GM18505 (cell line): ENCODE data around the gene PPP2R3B.

Source experiments
- ATAC-seq: cut with Tn5 transposase; IDR thresholded peaks from one replicate; pipeline ENCODE4 v1.9.1; 2021; ENCODE audit not compliant: unreplicated experiment
- POLR2A ChIP-seq: IDR thresholded peaks from 4 replicates; pipeline ENCODE4 v1.6.1; 2011; ENCODE audit warnings: borderline replicate concordance; ENCODE audit not compliant: insufficient read depth, insufficient read length; ENCODE audit errors: extremely low read depth

Gene PPP2R3B

GRCh38 chrX:350534-351323, 36.0 kb downstream of the PPP2R3B start:
- ATAC-seq, result no peak
- no peak for TF ChIP-seq POLR2A

GRCh38 chrX:350148-350533, 36.6 kb downstream of the PPP2R3B start:
- ATAC-seq, result no peak
- TF ChIP-seq POLR2A, result no peak

GRCh38 chrX:349702-350101, 37.0 kb downstream of the PPP2R3B start:
- no peak for TF ChIP-seq POLR2A
- no peak for ATAC-seq

GRCh38 chrX:349196-349595, 37.5 kb downstream of the PPP2R3B start:
- no peak for TF ChIP-seq POLR2A
- ATAC-seq, result no peak

GRCh38 chrX:348461-349117, 38.1 kb downstream of the PPP2R3B start:
- no peak for ATAC-seq
- TF ChIP-seq POLR2A, result no peak

GRCh38 chrX:347351-348117, 39.2 kb downstream of the PPP2R3B start:
- TF ChIP-seq POLR2A, result no peak

GRCh38 chrX:346034-346813, 40.5 kb downstream of the PPP2R3B start:
- no peak for ATAC-seq
- no peak for TF ChIP-seq POLR2A

More at GRCh38 chrX:347351-348117, 39.2 kb downstream of the PPP2R3B start:
- no peak for ATAC-seq

- ATAC-seq, result no peak
- TF ChIP-seq POLR2A, result no peak
These were observed 41.4 kb downstream of the PPP2R3B start for GRCh38 chrX:345020-345925.

GRCh38 chrX:344371-344901, 42.3 kb downstream of the PPP2R3B start:
- ATAC-seq, result no peak

GRCh38 chrX:341541-342101, 45.1 kb downstream of the PPP2R3B start:
- no peak for TF ChIP-seq POLR2A
- no peak for ATAC-seq

More at GRCh38 chrX:344371-344901, 42.3 kb downstream of the PPP2R3B start:
- no peak for TF ChIP-seq POLR2A

GRCh38 chrX:340641-341423, 45.9 kb downstream of the PPP2R3B start:
- no peak for TF ChIP-seq POLR2A

GRCh38 chrX:340121-340520, 46.6 kb downstream of the PPP2R3B start:
- no peak for TF ChIP-seq POLR2A
- no peak for ATAC-seq

More at GRCh38 chrX:340641-341423, 45.9 kb downstream of the PPP2R3B start:
- ATAC-seq, result no peak
